GM21360 (cell line): Measurements from ENCODE around the gene ACTN4.
A peak's percentile ranks its signal among the peaks of the same experiment; 100 is the strongest.
"Not testable (repeated sequence)": the region's sequence is repeated elsewhere in the genome, so short reads cannot be mapped to it uniquely, and the experiment has no call there.

Source experiments
- ATAC-seq: cut with Tn5 transposase; IDR thresholded peaks from one replicate; pipeline ENCODE4 v1.9.1; 2021; ENCODE audit warnings: mild to moderate bottlenecking, moderate library complexity; ENCODE audit not compliant: unreplicated experiment

The ACTN4 gene

GRCh38 chr19:38647368-38647965 lies at the start of gene ACTN4:
TSS of gene ACTN4 (plus strand) at chr19:38647649. CDS start at chr19:38647746, 97 bp downstream.
- ATAC-seq = peak; percentile 80

GRCh38 chr19:38599722-38600121 lies 47.7 kb upstream of the ACTN4 start:
- no peak for ATAC-seq

GRCh38 chr19:38602856-38603255 lies 44.6 kb upstream of the ACTN4 start:
- ATAC-seq = not testable (repeated sequence)

- no peak for ATAC-seq
Observed at GRCh38 chr19:38606131-38606530, 41.3 kb upstream of the ACTN4 start.

- no peak for ATAC-seq
Observed at GRCh38 chr19:38614289-38614688, 33.2 kb upstream of the ACTN4 start.

- ATAC-seq = no peak
Observed at GRCh38 chr19:38615007-38615581, 32.4 kb upstream of the ACTN4 start.

GRCh38 chr19:38616265-38616664 lies 31.2 kb upstream of the ACTN4 start:
- ATAC-seq = no peak

- ATAC-seq = no peak
Observed at GRCh38 chr19:38617283-38617763, 30.1 kb upstream of the ACTN4 start.

GRCh38 chr19:38617764-38618589 lies 29.5 kb upstream of the ACTN4 start, which contains the start of gene MAP4K1:
TSS of gene MAP4K1 (minus strand) at chr19:38617953. CDS start at chr19:38617895, 58 bp downstream.
- peak; percentile 46 for ATAC-seq

- ATAC-seq = peak; percentile 47
Observed at GRCh38 chr19:38618590-38619360, 28.7 kb upstream of the ACTN4 start, which contains the start of gene EIF3K. TSS of gene EIF3K (plus strand) at chr19:38619188. CDS start at chr19:38619269, 81 bp downstream.

GRCh38 chr19:38619361-38620174 lies 27.9 kb upstream of the ACTN4 start:
- no peak for ATAC-seq

- ATAC-seq = no peak
Observed at GRCh38 chr19:38624822-38625221, 22.6 kb upstream of the ACTN4 start.

- no peak for ATAC-seq
Observed at GRCh38 chr19:38626401-38626800, 21.0 kb upstream of the ACTN4 start.

- no peak for ATAC-seq
Observed at GRCh38 chr19:38629568-38629967, 17.9 kb upstream of the ACTN4 start.

GRCh38 chr19:38631301-38631700 lies 16.1 kb upstream of the ACTN4 start:
- not testable (repeated sequence) for ATAC-seq

GRCh38 chr19:38631811-38632475 lies 15.5 kb upstream of the ACTN4 start:
- ATAC-seq = not testable (repeated sequence)

GRCh38 chr19:38632476-38633213 lies 14.8 kb upstream of the ACTN4 start:
- ATAC-seq = no peak

- ATAC-seq = no peak
Observed at GRCh38 chr19:38634757-38635482, 12.5 kb upstream of the ACTN4 start.
